GM19468 (cell line): ENCODE data around the gene CD300LF.

Experiments
- ATAC-seq: cut with Tn5 transposase; IDR thresholded peaks from one replicate; pipeline ENCODE4 v1.9.1; 2021; ENCODE audit warnings: mild to moderate bottlenecking, moderate library complexity, moderate number of reproducible peaks; ENCODE audit not compliant: unreplicated experiment; ENCODE audit errors: extremely low read depth

CD300LF gene

DNA sequence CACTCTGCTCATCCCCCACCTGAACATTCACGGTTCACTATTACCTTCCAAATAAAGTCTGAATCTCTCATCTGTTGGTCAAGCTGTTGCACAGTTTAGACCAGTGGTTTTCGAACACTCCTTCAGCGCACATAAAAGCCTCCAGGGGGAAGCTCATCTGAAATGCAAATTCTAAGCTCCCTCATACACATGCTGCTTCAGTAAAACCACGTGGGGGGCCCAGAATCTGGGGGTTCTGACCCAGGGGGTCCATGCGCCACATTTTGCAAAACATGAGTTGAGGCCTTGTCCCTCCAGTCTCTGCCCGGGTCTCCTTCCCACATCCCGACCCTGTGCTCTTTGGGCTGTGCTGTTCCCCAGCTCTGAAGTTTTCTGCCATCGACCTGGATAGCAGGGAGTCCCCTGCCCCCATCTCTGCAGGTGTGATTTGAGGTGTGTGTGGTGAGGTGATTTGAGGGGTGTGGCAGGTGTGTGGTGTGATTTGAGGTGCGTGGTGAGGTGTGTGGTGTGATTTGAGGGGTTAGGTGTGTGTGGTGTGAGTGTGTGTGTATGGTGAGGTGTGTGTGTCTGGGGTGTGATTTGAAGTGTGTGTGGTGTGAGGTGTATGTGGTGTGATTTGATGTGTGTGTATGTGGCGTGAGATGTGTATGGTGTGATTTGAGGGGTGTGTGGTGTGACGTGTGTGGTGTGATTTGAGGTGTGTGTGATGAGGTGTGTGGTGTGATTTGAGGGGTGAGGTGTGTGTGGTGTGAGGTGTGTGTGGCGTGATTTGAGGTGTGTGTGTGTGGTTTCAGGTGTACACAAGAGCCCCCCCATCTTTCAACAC is 19.5 kb upstream of the CD300LF start:
- no peak for ATAC-seq

DNA sequence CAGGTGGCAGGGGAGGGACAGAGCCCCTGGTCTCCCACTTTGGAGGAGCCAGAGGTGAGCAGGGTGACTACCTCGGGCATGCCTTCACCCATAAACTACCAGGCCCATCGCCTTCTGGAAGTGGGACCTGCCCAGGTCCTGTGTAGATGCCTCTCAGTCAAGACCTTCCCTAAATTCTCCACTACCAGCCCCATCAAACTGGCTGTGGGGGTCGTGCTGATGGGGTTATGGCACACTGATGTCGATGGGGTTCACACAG is 18.6 kb upstream of the CD300LF start:
- ATAC-seq, result no peak

DNA sequence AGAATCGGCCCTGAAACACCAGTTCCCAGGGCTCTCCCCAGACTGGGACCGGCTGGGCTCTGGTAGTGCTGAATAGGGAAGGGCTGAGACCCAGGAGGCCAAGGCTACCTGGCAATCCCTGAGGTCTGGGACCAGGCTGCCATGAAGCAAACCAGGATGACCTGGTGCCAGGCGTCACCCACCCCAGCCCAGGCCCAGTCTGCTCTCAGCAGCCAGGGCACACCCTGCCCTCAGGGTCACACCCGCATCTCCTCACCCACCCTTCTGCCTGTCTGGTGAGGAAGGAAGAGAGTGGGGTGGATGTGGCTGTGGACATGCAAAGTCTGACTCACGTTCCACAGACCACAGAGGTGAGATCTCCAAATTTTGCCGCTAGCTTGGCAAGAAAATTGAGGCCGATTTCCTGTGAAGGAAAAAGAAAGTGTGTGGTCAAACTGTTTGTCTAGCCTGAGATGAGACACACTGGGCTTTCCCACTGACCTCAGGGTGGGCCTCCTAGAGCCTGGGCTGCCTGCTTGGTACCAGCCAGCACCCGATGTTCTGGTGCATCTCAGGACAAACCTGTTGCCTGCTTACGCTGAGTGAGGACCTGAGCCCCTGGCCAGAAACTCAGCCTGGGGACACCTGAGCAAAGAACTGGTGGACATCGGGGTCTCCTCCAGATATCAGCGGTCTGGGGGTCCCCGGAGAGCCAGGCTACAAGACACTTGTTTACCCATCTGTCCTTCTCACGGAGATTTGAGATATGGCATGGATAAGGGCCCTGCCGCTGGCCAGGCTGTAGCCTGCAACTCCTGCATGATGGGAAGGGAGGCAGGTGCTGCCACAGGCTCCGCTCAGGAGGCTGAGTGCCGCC is 18.0 kb upstream of the CD300LF start:
- ATAC-seq, result no peak

GRCh38 chr17:74729866-74730265 is 17.1 kb upstream of the CD300LF start:
- no peak for ATAC-seq

GRCh38 chr17:74729368-74729767 is 16.6 kb upstream of the CD300LF start:
- ATAC-seq, result no peak

GRCh38 chr17:74728702-74729075 is 16.0 kb upstream of the CD300LF start:
- ATAC-seq, result no peak

- no peak for ATAC-seq
Measured at GRCh38 chr17:74728033-74728701, 15.4 kb upstream of the CD300LF start.

- ATAC-seq, result no peak
Measured at GRCh38 chr17:74725111-74725510, 12.4 kb upstream of the CD300LF start.

DNA sequence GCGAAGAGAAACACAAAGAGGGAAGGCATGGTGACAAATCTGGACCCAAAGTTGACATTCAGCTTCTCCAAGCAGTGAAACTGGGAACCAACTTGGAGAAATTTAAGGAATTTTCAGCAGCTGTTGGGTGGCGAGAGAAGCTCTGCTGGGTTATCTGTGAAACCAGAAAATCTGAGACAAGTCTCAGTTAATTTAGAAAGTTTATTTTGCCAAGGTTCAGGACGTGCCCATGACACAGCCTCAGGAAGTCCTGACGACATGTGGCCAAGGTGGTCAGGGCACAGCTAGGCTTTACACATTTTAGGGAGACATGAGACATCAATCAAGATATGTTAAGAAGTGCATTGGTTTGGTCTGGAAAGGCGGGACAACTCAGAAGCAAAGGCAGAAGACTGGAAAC is 11.2 kb upstream of the CD300LF start:
- ATAC-seq, result no peak

DNA sequence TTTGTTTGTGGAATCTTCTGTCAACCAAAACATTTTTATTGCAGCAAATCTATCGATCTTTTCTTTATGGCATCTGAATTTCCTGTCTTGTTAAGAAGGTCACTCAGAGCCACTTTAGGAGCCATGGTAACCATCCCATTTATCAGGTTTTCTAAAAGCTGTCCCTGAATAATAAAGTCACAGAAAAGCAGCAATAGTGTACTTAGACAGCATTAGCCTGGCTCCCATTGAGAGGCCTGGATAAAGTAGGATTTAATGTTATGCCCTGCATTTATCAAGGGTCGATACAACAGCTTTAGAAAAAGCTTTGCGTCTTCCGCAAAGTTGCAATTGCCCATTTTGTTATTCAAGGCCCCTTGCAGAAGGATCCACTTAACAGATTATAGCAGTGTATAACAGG is 10.1 kb upstream of the CD300LF start:
- ATAC-seq, result no peak

DNA sequence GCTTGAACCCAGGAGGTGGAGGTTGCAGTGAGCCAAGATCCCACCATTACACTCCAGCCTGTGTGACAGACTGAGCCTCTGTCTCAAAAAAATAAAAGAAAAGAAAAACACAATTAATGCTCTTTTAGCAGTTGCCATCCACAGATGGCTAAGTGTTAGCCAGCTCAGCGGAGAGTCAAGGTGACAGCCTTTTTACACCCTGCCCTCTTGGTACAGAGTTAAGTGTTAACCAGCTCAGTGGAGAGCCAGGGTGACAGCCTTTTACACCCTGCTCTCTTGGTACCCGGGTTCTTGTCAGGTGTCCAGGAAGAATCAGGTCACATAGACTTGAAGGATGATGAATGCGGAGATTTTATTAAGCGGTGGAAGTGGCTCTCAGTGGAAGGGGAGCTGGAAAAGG is 7.8 kb upstream of the CD300LF start:
- no peak for ATAC-seq

- no peak for ATAC-seq
Measured at GRCh38 chr17:74715144-74715543, 2.4 kb upstream of the CD300LF start.

GRCh38 chr17:74713171-74713755 is 540 bp upstream of the CD300LF start:
- no peak for ATAC-seq

GRCh38 chr17:74712301-74712700 is 422 bp downstream of the CD300LF start:
- ATAC-seq, result no peak

DNA sequence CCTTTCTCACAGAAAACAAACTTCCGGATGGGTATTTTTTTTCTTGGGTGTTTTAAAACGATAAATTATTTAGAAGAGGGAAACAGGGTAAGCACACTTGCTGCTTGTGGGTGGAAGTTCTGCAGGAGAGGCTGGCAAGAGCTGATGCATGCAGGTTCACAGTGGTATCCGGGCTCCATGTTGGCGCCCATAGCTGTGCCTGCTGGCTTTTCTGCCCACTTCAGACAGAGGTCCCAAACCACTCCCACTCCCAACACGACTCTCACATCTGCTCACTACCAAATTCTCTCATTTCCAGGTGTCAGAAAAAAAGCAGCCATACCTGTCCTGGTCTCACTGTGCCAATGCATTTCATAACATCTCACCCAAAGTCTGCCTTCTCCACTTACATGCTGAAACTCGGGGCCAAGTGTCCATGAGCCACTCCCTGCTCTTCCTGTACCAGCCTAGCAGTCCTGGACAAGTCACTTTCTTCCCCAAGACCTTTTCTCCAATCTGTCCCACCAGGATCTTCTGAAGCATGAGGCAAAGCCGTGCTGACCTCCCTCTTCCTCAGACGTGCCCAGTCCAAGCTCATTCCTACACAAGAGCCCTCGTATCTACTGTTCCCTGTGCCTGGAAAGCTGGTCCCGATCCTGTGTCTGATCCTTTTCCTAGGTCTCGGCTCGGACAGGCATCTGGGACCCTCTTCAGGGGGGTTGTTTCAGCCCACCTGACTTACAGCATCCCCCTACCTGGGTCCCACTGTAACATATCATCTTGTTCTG is 1.5 kb downstream of the CD300LF start:
- no peak for ATAC-seq

DNA sequence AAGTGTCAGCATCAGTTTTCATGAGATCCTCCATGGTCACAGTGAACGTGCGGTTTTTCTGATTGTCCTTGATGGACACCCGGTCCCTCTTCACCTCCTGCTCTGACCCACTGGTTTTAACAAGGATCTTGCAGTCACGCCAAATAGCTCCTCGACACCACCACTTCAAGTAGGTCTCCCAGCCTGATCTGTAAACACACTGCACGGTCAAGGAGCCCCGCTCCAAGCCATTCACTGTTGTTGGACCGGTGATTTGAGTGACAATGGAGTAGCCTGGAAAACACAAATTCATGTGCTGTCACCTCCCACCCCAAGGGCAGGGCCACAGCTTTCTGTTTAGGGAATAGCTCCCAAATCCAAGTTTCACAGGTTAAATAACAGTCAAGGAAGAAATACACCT is 8.2 kb downstream of the CD300LF start:
- no peak for ATAC-seq

- no peak for ATAC-seq
Measured at GRCh38 chr17:74703311-74703710, 9.4 kb downstream of the CD300LF start.

GRCh38 chr17:74702116-74702871 is 10.4 kb downstream of the CD300LF start:
- ATAC-seq, result no peak

DNA sequence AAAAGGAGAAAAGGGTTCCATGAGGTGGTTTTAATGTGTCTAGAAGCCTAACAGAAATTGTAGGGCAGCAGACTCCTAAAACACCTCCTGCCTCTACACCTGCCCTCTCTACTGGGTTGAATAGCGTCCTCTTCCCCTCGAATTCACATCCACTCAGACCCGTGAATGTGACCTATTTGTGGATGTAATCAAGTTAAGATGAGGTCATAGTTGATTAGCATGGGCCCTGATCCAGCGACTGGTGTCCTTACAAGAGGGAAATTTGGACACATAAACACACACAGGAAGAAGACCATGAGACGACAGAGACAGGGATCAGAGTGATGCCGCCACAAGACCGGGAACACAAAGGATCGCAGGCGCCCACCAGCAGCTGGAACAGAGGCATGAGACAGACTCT is 13.5 kb downstream of the CD300LF start:
- no peak for ATAC-seq
